ENCODE data around the gene EPAS1.

GRCh38 chr2:46308629-46309028 lies 11.4 kb downstream of the EPAS1 start:
- no peak for TF ChIP-seq CTCF (IDR thresholded peaks at IDR 0.05)
- TF ChIP-seq POLR2A (IDR thresholded peaks at IDR 0.05): no peak

Data from stomach (tissue), 4 donors.